B cell (primary cell): ENCODE data around the gene IRF9. TPM values are rescaled to one million over a fixed set of nuclear protein-coding genes. Genes with fewer than 3 reads are reported as not detected.

Experiments used
- ATAC-seq: fragments of 200-7000 bp; cut with Tn5 transposase; one replicate; pipeline ENCODE4 v1.10.0; 2021; ENCODE audit warnings: low read depth, mild to moderate bottlenecking, moderate number of reproducible peaks, moderate library complexity
- CTCF ChIA-PET: fragments of 350-600 bp; sonication (Branson Sonifier 250); formaldehyde crosslinking; loops from one replicate; lab custom pipeline; 2021; ENCODE audit warnings: antibody characterized with exemption, inconsistent platforms; lab: Charles Lee
- POLR2A ChIA-PET: fragments of 350-600 bp; sonication (Branson Sonifier 250); formaldehyde crosslinking; loops from one replicate; lab custom pipeline; 2021; ENCODE audit warnings: antibody characterized with exemption; lab: Charles Lee
- DNase-seq: peaks from one replicate; pipeline ENCODE4 v3.0.0; 2013
- H2AFZ ChIP-seq: 2 replicates; pipeline ENCODE4 v1.6.1; 2012; ENCODE audit warnings: mild to moderate bottlenecking, low read depth, low read length; ENCODE audit not compliant: insufficient read depth, poor library complexity, severe bottlenecking
- H3K27ac ChIP-seq, 2 donors: 1 replicate in 1 of 2; 2 replicates in 1 of 2; pipeline ENCODE4 v1.5.1; 2012 to 2013; ENCODE audit warnings: low read length in 2 of 2, mild to moderate bottlenecking in 2 of 2, moderate library complexity in 1 of 2
- H3K27me3 ChIP-seq, 4 experiments: fragments of 200-600 bp in 1 of 4; sonication (generic) in 1 of 4; replicated peaks in 1 of 4; 1 replicate in 2 of 4; 2 replicates in 2 of 4; pipeline versions ENCODE4 v1.6.1 to v1.7.0; 2013 to 2016; ENCODE audit warnings: low read length in 3 of 4, mild to moderate bottlenecking in 2 of 4, mixed read lengths in 1 of 4, moderate library complexity in 1 of 4; ENCODE audit not compliant: insufficient read depth in 4 of 4, control insufficient read depth in 3 of 4; ENCODE audit errors: control extremely low read depth in 1 of 4
- H3K36me3 ChIP-seq, 2 experiments: replicated peaks in 1 of 2; 1 replicate in 1 of 2; 2 replicates in 1 of 2; pipeline versions ENCODE4 v1.6.1 to v1.7.1; 2013; ENCODE audit warnings: low read length in 1 of 2; ENCODE audit not compliant: insufficient read depth in 2 of 2, control insufficient read depth in 1 of 2; ENCODE audit errors: control extremely low read depth in 1 of 2, extremely low read depth in 1 of 2
- H3K4me1 ChIP-seq, 2 donors: fragments of 200-600 bp in 1 of 2; sonication (generic) in 1 of 2; 1 replicate in 1 of 2; 2 replicates in 1 of 2; pipeline versions ENCODE4 v1.5.1 to v1.6.1; 2013 to 2017; ENCODE audit warnings: low read length in 2 of 2; ENCODE audit not compliant: control insufficient read depth in 2 of 2, insufficient read depth in 2 of 2
- H3K4me2 ChIP-seq: replicated peaks from 2 replicates; pipeline ENCODE3; 2012; ENCODE audit warnings: mild to moderate bottlenecking, low read depth, low read length; ENCODE audit not compliant: poor library complexity, severe bottlenecking
- H3K4me3 ChIP-seq, 5 experiments: fragments of 200-600 bp in 1 of 5; sonication (generic) in 1 of 5; 1 replicate in 3 of 5; 2 replicates in 2 of 5; pipeline versions ENCODE4 v1.5.1 to v1.7.0; 2011 to 2016; ENCODE audit warnings: low read length in 4 of 5, mild to moderate bottlenecking in 4 of 5, low read depth in 2 of 5, control low read depth in 1 of 5, moderate library complexity in 1 of 5; ENCODE audit not compliant: insufficient read depth in 1 of 5; ENCODE audit errors: control extremely low read depth in 1 of 5, extremely low read depth in 1 of 5
- H3K79me2 ChIP-seq: fragments of 200-600 bp; sonication (generic); one replicate; pipeline ENCODE4 v1.6.0; 2016; ENCODE audit warnings: low read length; ENCODE audit not compliant: control insufficient read depth, insufficient read depth
- H3K9ac ChIP-seq: fragments of 200-600 bp; sonication (generic); 2 replicates; pipeline ENCODE4 v1.6.1; 2017; ENCODE audit warnings: mild to moderate bottlenecking, low read length, moderate library complexity
- H3K9me3 ChIP-seq, 3 donors: one replicate each; pipeline versions ENCODE4 v1.6.1 to v1.7.1; 2013; ENCODE audit warnings: low read length in 2 of 3; ENCODE audit not compliant: control insufficient read depth in 2 of 3, insufficient read depth in 1 of 3; ENCODE audit errors: control extremely low read depth in 1 of 3
- H4K20me1 ChIP-seq: 2 replicates; pipeline ENCODE4 v1.6.0; 2012; ENCODE audit warnings: mild to moderate bottlenecking, low read length; ENCODE audit not compliant: insufficient read depth, control insufficient read depth, poor library complexity, severe bottlenecking
- H3K27ac Mint-ChIP-seq: one replicate; pipeline ENCODE4 v1.8.0; 2021; ENCODE audit warnings: mixed read lengths
- H3K27me3 Mint-ChIP-seq: one replicate; pipeline ENCODE4 v1.8.0; 2021; ENCODE audit warnings: mixed read lengths
- H3K4me1 Mint-ChIP-seq: one replicate; pipeline ENCODE4 v1.8.0; 2021; ENCODE audit warnings: mixed read lengths
- H3K4me3 Mint-ChIP-seq: one replicate; pipeline ENCODE4 v1.8.0; 2021; ENCODE audit warnings: mixed read lengths
- H3K9me3 Mint-ChIP-seq: one replicate; pipeline ENCODE4 v1.8.0; 2022; ENCODE audit warnings: mixed read lengths; ENCODE audit not compliant: insufficient read depth
- EZH2 ChIP-seq: IDR thresholded peaks from 2 replicates; pipeline ENCODE4 v1.6.1; 2012; ENCODE audit warnings: borderline replicate concordance, low read depth, mild to moderate bottlenecking, moderate library complexity, low read length; ENCODE audit not compliant: insufficient read depth, poor library complexity, severe bottlenecking
- WGBS: methylation state at CpG from one replicate; pipeline ENCODE4 v1.1.5; 2013; ENCODE audit warnings: missing lambda C conversion rate; ENCODE audit not compliant: insufficient coverage; 5-methylcytosine and 5-hydroxymethylcytosine counted together
- intact Hi-C: fragments of 100-400 bp; cut with micrococcal nuclease; formaldehyde crosslinking; loops from one replicate; pipeline ENCODE4 v1.10.0; 2022
- polyA plus RNA-seq: library from polyadenylated mRNA; depleted of rRNA; stranded (reverse); fragments of >200 nt; gene quantifications from 2 replicates; pipeline ENCODE4 v1.2.3, GENCODE V29; 2012
- total RNA-seq, 2 donors: library from RNA; stranded (reverse); fragments of 120-200 nt in 1 of 2; gene quantifications; 1 replicate in 1 of 2; 2 replicates in 1 of 2; pipeline versions ENCODE4 v1.2.3 to v1.2.4, GENCODE V29; 2013 to 2022
- TF ChIP-seq, protein P1 (sequence below): fragments of 200-600 bp; IDR thresholded peaks from one replicate; pipeline ENCODE4 v1.8.0; 2022; ENCODE audit warnings: antibody characterized with exemption, mild to moderate bottlenecking

The IRF9 gene
- total and polyA plus RNA-seq, 2 donors (not counting 1 experiment from before 2014, with no cell fraction given): 191 to 269 TPM

DNA sequence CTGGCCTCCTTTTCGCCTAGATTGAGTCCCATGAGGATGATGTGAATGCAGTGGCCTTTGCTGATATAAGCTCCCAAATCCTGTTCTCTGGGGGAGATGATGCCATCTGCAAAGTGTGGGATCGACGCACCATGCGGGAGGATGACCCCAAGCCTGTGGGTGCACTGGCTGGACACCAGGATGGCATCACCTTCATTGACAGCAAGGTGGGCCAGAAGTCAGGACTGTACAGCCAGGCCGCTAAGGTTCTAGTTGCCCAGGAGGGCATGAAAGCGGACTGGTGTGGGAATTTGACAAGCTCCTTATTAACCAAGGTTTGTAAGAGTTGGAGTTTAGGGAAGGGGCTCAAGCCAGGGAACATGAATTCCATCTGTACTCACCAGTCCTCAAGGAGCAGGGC is 41.4 kb upstream of the IRF9 start:
- H2AFZ ChIP-seq: no peak overlapping the region
- no peak overlapping the region for H3K27ac ChIP-seq
- intact Hi-C loops: loop anchor here (10.0 kb wide), 1 partner anchor 565 kb away; the partner anchor contains the start of genes THTPA and ZFHX2
- CTCF ChIA-PET: interaction anchor here (1.4 to 3.4 kb wide), 3 partner anchors 11 to 145 kb away, joined by 3 to 22 read pairs (median 6); partner anchors contain the start of gene IRF9
- POLR2A ChIA-PET: no interaction called here
- H3K27ac Mint-ChIP-seq: no peak overlapping the region
- H3K4me2 ChIP-seq: no peak overlapping the region
- peaks cover 8 to 59% of the 10 kb centered on the region in 2 experiments for H3K36me3 ChIP-seq
- H3K4me3 Mint-ChIP-seq: no peak overlapping the region
- H3K27me3 ChIP-seq: no peaks in the 10 kb centered on the region
- H3K4me1 ChIP-seq: peaks cover 36 to 41% of the 10 kb centered on the region in 2 donors
- ATAC-seq (no peak), DNase-seq (no peak)
- 100% methylated on average over 4 of the region's 6 CpGs for WGBS
- no peaks in the 10 kb centered on the region for H3K9me3 Mint-ChIP-seq
- no peak overlapping the region for H3K9ac ChIP-seq
- no peak overlapping the region for H3K4me3 ChIP-seq
- peaks cover 13% of the 10 kb centered on the region for H4K20me1 ChIP-seq
- TF ChIP-seq, protein P1, sequence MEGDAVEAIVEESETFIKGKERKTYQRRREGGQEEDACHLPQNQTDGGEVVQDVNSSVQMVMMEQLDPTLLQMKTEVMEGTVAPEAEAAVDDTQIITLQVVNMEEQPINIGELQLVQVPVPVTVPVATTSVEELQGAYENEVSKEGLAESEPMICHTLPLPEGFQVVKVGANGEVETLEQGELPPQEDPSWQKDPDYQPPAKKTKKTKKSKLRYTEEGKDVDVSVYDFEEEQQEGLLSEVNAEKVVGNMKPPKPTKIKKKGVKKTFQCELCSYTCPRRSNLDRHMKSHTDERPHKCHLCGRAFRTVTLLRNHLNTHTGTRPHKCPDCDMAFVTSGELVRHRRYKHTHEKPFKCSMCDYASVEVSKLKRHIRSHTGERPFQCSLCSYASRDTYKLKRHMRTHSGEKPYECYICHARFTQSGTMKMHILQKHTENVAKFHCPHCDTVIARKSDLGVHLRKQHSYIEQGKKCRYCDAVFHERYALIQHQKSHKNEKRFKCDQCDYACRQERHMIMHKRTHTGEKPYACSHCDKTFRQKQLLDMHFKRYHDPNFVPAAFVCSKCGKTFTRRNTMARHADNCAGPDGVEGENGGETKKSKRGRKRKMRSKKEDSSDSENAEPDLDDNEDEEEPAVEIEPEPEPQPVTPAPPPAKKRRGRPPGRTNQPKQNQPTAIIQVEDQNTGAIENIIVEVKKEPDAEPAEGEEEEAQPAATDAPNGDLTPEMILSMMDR: no peak
- TF ChIP-seq EZH2: no peak
- H3K9me3 ChIP-seq: no peaks in the 10 kb centered on the region
- H3K4me1 Mint-ChIP-seq: peaks cover 45% of the 10 kb centered on the region
- H3K27me3 Mint-ChIP-seq: no peaks in the 10 kb centered on the region
- H3K79me2 ChIP-seq: peaks cover 26% of the 10 kb centered on the region

DNA sequence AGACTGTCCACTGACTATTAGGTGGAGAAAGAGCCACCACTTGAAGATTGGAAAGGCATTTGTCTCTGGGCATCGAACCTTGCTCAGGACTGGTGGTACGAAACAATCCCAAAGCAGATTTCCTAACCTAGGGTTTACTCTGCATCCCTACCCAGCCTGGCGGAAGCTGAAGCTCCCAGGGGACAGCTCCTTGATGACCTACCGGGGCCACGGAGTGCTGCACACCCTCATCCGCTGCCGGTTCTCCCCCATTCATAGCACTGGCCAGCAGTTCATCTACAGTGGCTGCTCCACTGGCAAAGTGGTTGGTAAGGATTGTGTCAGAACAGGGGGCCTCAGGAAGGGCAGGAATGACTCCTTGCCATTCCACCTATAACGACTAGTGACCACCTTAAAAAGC is 39.9 kb upstream of the IRF9 start:
- Mint-ChIP-seq H3K27me3 (no peaks in the 10 kb centered on the region), H3K9me3 (no peaks in the 10 kb centered on the region), H3K27ac (no peak overlapping the region), H3K4me3 (no peak overlapping the region), H3K4me1 (peaks cover 34% of the 10 kb centered on the region)
- H3K9ac ChIP-seq: no peak overlapping the region
- peaks cover 16% of the 10 kb centered on the region for H3K79me2 ChIP-seq
- H3K4me3 ChIP-seq: no peak overlapping the region
- TF ChIP-seq, protein P1: no peak
- no peak for TF ChIP-seq EZH2
- no peak for DNase-seq
- H3K27ac ChIP-seq: no peak overlapping the region
- no peak for ATAC-seq
- intact Hi-C loops: no loop called here
- peaks cover 28 to 33% of the 10 kb centered on the region in 2 donors for H3K4me1 ChIP-seq
- H3K9me3 ChIP-seq: no peaks in the 10 kb centered on the region
- WGBS: 100% methylated on average over 2 of the region's 8 CpGs
- H2AFZ ChIP-seq: no peak overlapping the region
- CTCF ChIA-PET: no interaction called here
- POLR2A ChIA-PET: interaction anchor here (0.7 to 1.1 kb wide), 2 partner anchors 17 to 25 kb away, joined by 4 to 11 read pairs; partner anchors contain the start of gene PSME2
- H3K27me3 ChIP-seq: no peaks in the 10 kb centered on the region
- peaks cover 3% of the 10 kb centered on the region for H4K20me1 ChIP-seq
- no peak overlapping the region for H3K4me2 ChIP-seq
- peaks cover 8 to 59% of the 10 kb centered on the region in 2 experiments for H3K36me3 ChIP-seq
